GM12892 (cell line): ENCODE measurements around the gene YOD1.

Experiments used
- POLR2A ChIP-seq: IDR thresholded peaks from 2 replicates; pipeline ENCODE4 v1.6.1; 2011; ENCODE audit warnings: low read depth, low read length, control low read depth
- POLR2AphosphoS5 ChIP-seq: IDR thresholded peaks from 2 replicates; pipeline ENCODE4 v1.6.1; 2011; ENCODE audit warnings: low read depth, low read length, control low read depth

GRCh38 chr1:207067665-207068064 lies 16.7 kb upstream of the YOD1 start:
- TF ChIP-seq POLR2A (no peak), POLR2AphosphoS5 (no peak)
